GM18858 (cell line): ENCODE results near the gene FAM222B.
"Not testable (repeated sequence)": the region's sequence is repeated elsewhere in the genome, so short reads cannot be mapped to it uniquely, and the experiment has no call there.

Experiments used
- ATAC-seq: cut with Tn5 transposase; IDR thresholded peaks from one replicate; pipeline ENCODE4 v1.9.1; 2021; ENCODE audit not compliant: unreplicated experiment

FAM222B gene

GRCh38 chr17:28873839-28874238, 31.2 kb upstream of the FAM222B start:
- ATAC-seq = no peak

GRCh38 chr17:28871056-28871579, 28.5 kb upstream of the FAM222B start:
- ATAC-seq = peak; percentile 88

- no peak for ATAC-seq
These were observed 24.7 kb upstream of the FAM222B start for GRCh38 chr17:28867276-28867675.

GRCh38 chr17:28865946-28866752, 23.6 kb upstream of the FAM222B start:
- ATAC-seq = no peak

- ATAC-seq = no peak
These were observed 22.6 kb upstream of the FAM222B start for GRCh38 chr17:28864991-28865849.

- ATAC-seq = no peak
These were observed 21.4 kb upstream of the FAM222B start for GRCh38 chr17:28863953-28864352.

GRCh38 chr17:28862561-28862960, 20.0 kb upstream of the FAM222B start:
- ATAC-seq = no peak

GRCh38 chr17:28861393-28862203, 19.0 kb upstream of the FAM222B start:
- no peak for ATAC-seq

GRCh38 chr17:28860363-28860808, 17.8 kb upstream of the FAM222B start:
- no peak for ATAC-seq

- no peak for ATAC-seq
These were observed 16.3 kb upstream of the FAM222B start for GRCh38 chr17:28858801-28859355.

GRCh38 chr17:28857905-28858800, 15.6 kb upstream of the FAM222B start:
- ATAC-seq = no peak

- ATAC-seq = no peak
These were observed 13.5 kb upstream of the FAM222B start for GRCh38 chr17:28856028-28856574.

GRCh38 chr17:28855336-28855679, 12.7 kb upstream of the FAM222B start:
- no peak for ATAC-seq

- ATAC-seq = peak; percentile 86
These were observed 12.1 kb upstream of the FAM222B start, which contains the start of gene ERAL1 for GRCh38 chr17:28854457-28855335. ERAL1 (plus strand) TSS chr17:28855016; CDS start chr17:28855035, 19 bp downstream.

- ATAC-seq = no peak
These were observed 10.7 kb upstream of the FAM222B start for GRCh38 chr17:28853295-28853694.

GRCh38 chr17:28849281-28849680, 6.7 kb upstream of the FAM222B start:
- no peak for ATAC-seq

GRCh38 chr17:28848667-28849066, 6.1 kb upstream of the FAM222B start:
- not testable (repeated sequence) for ATAC-seq

GRCh38 chr17:28846699-28847098, 4.1 kb upstream of the FAM222B start:
- not testable (repeated sequence) for ATAC-seq
